ENCODE data around the gene PRR5L. TPM values are rescaled to one million over a fixed set of nuclear protein-coding genes. Genes with fewer than 3 reads are reported as not detected.

Gene PRR5L, protein sequence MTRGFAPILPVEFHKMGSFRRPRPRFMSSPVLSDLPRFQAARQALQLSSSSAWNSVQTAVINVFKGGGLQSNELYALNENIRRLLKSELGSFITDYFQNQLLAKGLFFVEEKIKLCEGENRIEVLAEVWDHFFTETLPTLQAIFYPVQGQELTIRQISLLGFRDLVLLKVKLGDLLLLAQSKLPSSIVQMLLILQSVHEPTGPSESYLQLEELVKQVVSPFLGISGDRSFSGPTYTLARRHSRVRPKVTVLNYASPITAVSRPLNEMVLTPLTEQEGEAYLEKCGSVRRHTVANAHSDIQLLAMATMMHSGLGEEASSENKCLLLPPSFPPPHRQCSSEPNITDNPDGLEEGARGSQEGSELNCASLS
- 13.5 TPM for polyA plus RNA-seq (2013, experiment 1 of 4)
- 15.4 TPM for polyA plus RNA-seq (2013, experiment 2 of 4)
- polyA plus RNA-seq (2013, experiment 3 of 4) = 13.3 TPM
- polyA plus RNA-seq (2013, experiment 4 of 4) = 12.6 TPM

DNA sequence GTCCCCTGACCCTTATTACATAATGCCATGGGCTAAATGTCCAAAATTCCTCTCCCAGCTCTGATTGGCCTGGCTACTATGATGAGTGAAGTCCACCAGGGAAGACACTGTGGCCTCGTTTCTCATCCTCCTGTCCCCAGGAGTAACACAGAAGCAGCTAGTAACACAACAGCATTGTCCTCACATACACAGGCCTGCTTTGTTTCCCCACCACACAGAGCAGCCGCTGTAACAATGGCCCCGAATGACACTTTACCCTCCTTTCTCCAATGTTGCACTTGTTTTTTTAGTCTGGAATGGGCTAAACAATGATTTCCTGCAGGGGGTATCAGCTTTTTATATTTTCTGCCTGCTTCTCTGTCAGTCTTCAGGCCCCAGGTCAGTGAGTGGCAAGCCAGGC is at the start of gene PRR5L:
Gene PRR5L (plus strand): TSS at position 363 of the 400 bp plus-strand sequence. CDS start 104,834 bp downstream, outside the sequence.
- no peaks in the 10 kb centered on the region for H3K36me3 ChIP-seq (ENCODE audit: control insufficient read depth, insufficient read depth, low read length)
- H3K27me3 ChIP-seq (ENCODE audit: control insufficient read depth, insufficient read depth, low read length, poor library complexity, severe bottlenecking) = peaks cover 5% of the 10 kb centered on the region
- H3K4me1 ChIP-seq (ENCODE audit: control insufficient read depth, insufficient read depth, low read length) = no peaks in the 10 kb centered on the region
- WGBS, 2 experiments = 39 to 41% methylated on average over 3 of the region's 3 CpGs
- H3K4me3 ChIP-seq (ENCODE audit: insufficient read depth, low read depth, low read length) = no peak within 1 kb of the TSS
- H3K9me3 ChIP-seq (ENCODE audit: control insufficient read depth, low read length) = no peaks in the 10 kb centered on the region
- H3K27ac ChIP-seq (ENCODE audit: insufficient read depth, low read depth, low read length, poor library complexity, severe bottlenecking) = no peak within 1 kb of the TSS

DNA sequence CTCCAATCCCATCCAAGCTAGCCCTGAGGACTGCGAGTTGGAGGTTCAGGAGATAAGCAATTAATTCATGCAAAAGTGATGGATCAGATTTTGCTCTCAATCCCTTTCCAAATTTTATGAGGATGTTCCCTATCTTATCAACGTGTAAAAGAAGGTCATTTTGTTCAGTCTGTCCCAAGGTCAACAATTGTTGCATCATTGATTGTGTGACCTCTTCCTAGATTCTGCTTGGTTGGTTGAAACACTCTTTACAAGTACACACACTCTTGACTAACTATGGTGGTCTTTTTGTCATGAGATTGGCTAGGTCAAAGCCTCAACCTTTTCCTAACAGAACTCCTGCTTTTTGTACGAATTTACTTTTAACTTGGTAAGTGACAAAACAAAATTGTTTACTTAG is 48.6 kb upstream of the PRR5L start:
- Histone ChIP-seq H3K27me3 (ENCODE audit: control insufficient read depth, insufficient read depth, low read length, poor library complexity, severe bottlenecking) (no peaks in the 10 kb centered on the region), H3K4me3 (ENCODE audit: insufficient read depth, low read depth, low read length) (no peak overlapping the region), H3K36me3 (ENCODE audit: control insufficient read depth, insufficient read depth, low read length) (no peaks in the 10 kb centered on the region), H3K9me3 (ENCODE audit: control insufficient read depth, low read length) (peaks cover 7% of the 10 kb centered on the region), H3K27ac (ENCODE audit: insufficient read depth, low read depth, low read length, poor library complexity, severe bottlenecking) (no peak overlapping the region), H3K4me1 (ENCODE audit: control insufficient read depth, insufficient read depth, low read length) (peaks cover 12% of the 10 kb centered on the region)
- 62 to 90% methylated on average over 2 to 3 of the region's 3 CpGs for WGBS, 2 experiments

DNA sequence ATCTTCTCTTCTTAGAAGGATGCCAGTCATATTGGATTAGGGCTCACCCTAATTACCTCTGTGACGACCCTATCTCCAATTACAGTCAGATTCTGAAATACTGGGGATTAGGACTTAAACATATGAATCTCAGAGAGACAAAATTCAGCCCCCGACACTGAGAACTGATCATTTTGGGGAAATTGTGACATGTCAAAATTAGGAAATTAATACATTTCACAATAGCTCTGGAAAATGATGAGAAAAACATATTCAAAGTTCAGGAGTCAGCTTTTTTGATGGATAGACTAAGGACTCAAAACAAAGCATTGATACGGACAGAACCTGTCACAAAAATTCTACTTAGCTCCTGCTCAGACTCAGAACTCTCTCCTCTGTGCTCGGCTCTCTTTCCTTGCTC is 47.7 kb upstream of the PRR5L start:
- Histone ChIP-seq H3K9me3 (ENCODE audit: control insufficient read depth, low read length) (peaks cover 7% of the 10 kb centered on the region), H3K27ac (ENCODE audit: insufficient read depth, low read depth, low read length, poor library complexity, severe bottlenecking) (no peak overlapping the region), H3K4me3 (ENCODE audit: insufficient read depth, low read depth, low read length) (no peak overlapping the region), H3K27me3 (ENCODE audit: control insufficient read depth, insufficient read depth, low read length, poor library complexity, severe bottlenecking) (no peaks in the 10 kb centered on the region), H3K36me3 (ENCODE audit: control insufficient read depth, insufficient read depth, low read length) (no peaks in the 10 kb centered on the region), H3K4me1 (ENCODE audit: control insufficient read depth, insufficient read depth, low read length) (peaks cover 19% of the 10 kb centered on the region)
- 86 to 94% methylated on average over 4 of the region's 4 CpGs for WGBS, 2 experiments

DNA sequence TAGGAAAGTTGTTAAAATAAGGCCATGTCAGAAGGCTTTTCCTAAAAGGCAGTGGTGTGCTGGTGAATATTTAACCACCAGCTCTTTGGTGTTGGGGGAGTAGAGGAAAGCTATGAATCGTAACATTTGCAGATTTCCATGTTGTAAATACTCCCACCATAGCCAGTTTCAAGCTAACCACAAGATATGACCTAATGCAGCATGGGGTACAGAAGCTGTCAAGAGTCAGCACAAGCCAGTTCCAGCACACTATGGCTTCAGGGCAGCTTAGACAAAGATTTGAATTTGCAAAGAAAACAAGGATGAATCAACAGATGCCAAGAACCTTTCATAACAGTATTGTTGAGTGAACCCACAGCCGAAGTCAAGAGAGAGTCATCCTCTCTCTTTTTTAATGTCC is 46.8 kb upstream of the PRR5L start:
- Histone ChIP-seq H3K36me3 (ENCODE audit: control insufficient read depth, insufficient read depth, low read length) (no peaks in the 10 kb centered on the region), H3K27me3 (ENCODE audit: control insufficient read depth, insufficient read depth, low read length, poor library complexity, severe bottlenecking) (no peaks in the 10 kb centered on the region), H3K27ac (ENCODE audit: insufficient read depth, low read depth, low read length, poor library complexity, severe bottlenecking) (no peak overlapping the region), H3K9me3 (ENCODE audit: control insufficient read depth, low read length) (peaks cover 7% of the 10 kb centered on the region), H3K4me3 (ENCODE audit: insufficient read depth, low read depth, low read length) (no peak overlapping the region), H3K4me1 (ENCODE audit: control insufficient read depth, insufficient read depth, low read length) (peaks cover 23% of the 10 kb centered on the region)
- 80 to 100% methylated on average over 1 to 2 of the region's 2 CpGs for WGBS, 2 experiments

DNA sequence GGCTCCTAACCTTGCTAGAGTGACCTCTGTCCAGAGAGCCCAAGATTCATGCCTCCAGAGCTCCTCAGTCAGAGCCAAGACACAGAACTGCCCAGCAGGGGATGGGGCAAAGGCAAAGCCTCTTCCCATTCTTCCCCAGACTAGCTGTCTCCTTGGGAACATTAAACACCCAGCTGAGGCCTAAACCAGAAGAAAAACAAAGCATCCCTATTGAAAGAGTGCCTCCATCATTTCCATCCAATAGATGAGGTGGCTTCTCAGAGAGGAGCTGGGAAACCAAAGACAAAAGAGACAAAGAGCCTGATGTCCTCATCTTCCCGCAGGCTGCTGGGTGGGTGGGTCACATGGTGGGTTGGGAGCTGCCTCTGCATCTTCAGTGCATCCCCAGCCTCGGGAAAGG is 44.3 kb upstream of the PRR5L start:
- Histone ChIP-seq H3K4me3 (ENCODE audit: insufficient read depth, low read depth, low read length) (no peak overlapping the region), H3K27ac (ENCODE audit: insufficient read depth, low read depth, low read length, poor library complexity, severe bottlenecking) (peak overlapping the region; percentile 69), H3K36me3 (ENCODE audit: control insufficient read depth, insufficient read depth, low read length) (no peaks in the 10 kb centered on the region), H3K9me3 (ENCODE audit: control insufficient read depth, low read length) (peaks cover 7% of the 10 kb centered on the region), H3K27me3 (ENCODE audit: control insufficient read depth, insufficient read depth, low read length, poor library complexity, severe bottlenecking) (no peaks in the 10 kb centered on the region), H3K4me1 (ENCODE audit: control insufficient read depth, insufficient read depth, low read length) (peaks cover 23% of the 10 kb centered on the region)
- WGBS, 2 experiments = 21 to 24% methylated on average over 2 of the region's 2 CpGs

DNA sequence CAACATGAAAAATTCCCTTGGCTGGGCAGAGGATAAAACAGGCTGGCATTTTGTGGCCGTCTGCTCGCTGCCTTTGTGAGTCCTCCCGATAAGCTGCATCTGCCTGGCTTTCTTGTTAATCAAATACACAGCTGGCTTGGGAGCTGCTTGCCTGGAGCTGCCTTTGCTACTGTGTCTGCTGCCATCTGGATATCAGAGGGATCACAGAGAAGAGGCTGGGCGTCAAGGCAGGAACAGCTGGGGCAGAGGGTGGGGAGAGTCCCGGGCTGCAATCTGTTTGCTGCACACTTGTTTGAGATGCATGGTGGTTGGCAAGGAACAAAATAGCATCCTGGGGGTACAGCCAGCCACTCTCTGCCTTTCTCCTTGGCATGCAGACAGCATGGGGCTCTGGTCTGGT is 42.9 kb upstream of the PRR5L start:
- H3K9me3 ChIP-seq (ENCODE audit: control insufficient read depth, low read length) = peaks cover 7% of the 10 kb centered on the region
- no peaks in the 10 kb centered on the region for H3K27me3 ChIP-seq (ENCODE audit: control insufficient read depth, insufficient read depth, low read length, poor library complexity, severe bottlenecking)
- H3K36me3 ChIP-seq (ENCODE audit: control insufficient read depth, insufficient read depth, low read length) = no peaks in the 10 kb centered on the region
- no peak overlapping the region for H3K27ac ChIP-seq (ENCODE audit: insufficient read depth, low read depth, low read length, poor library complexity, severe bottlenecking)
- peaks cover 28% of the 10 kb centered on the region for H3K4me1 ChIP-seq (ENCODE audit: control insufficient read depth, insufficient read depth, low read length)
- no peak overlapping the region for H3K4me3 ChIP-seq (ENCODE audit: insufficient read depth, low read depth, low read length)
- WGBS, 2 experiments = 41 to 53% methylated on average over 5 of the region's 5 CpGs

DNA sequence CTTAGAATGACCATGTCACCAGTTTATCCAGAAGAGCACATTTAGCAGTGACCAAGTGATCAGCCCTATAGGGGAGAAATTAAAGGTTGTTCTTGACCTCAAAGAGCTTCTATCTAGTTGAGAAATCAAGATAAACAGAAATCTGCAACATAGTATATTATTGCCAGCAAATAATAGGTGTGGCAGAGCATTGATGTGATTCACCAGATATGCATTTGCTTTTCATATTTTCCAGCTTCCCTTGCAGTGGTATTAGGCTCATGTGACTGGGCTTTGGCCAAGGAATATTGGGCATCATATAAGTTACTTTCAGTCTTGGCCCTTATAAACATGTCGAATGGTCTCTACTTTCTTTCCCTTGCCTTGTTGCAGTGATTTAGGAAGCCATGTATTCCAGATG is 41.4 kb upstream of the PRR5L start:
- Histone ChIP-seq H3K4me3 (ENCODE audit: insufficient read depth, low read depth, low read length) (no peak overlapping the region), H3K4me1 (ENCODE audit: control insufficient read depth, insufficient read depth, low read length) (peaks cover 38% of the 10 kb centered on the region), H3K27me3 (ENCODE audit: control insufficient read depth, insufficient read depth, low read length, poor library complexity, severe bottlenecking) (no peaks in the 10 kb centered on the region), H3K36me3 (ENCODE audit: control insufficient read depth, insufficient read depth, low read length) (no peaks in the 10 kb centered on the region), H3K9me3 (ENCODE audit: control insufficient read depth, low read length) (peaks cover 7% of the 10 kb centered on the region), H3K27ac (ENCODE audit: insufficient read depth, low read depth, low read length, poor library complexity, severe bottlenecking) (no peak overlapping the region)
- 87 to 98% methylated on average over 1 of the region's 1 CpG for WGBS, 2 experiments

DNA sequence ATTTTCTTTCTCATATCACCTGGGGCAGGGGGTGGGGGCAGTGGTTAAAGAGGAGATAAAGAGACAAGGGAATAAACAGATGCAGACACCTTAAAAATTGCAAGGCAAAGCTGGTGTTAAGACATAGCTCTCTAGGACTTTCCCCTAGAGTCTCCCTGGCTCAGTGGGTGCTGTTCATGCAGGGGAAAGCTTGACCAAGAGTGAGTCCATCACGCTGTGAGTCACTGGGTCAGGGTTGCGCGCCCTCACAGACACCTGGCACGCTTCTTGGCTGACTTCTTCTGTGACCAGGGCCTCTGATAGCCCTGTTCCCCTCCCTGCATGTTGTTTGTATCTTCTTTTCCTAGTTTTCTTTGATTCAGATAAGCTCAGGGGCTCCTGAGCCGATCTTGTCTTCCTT is 38.7 kb upstream of the PRR5L start:
- Histone ChIP-seq H3K36me3 (ENCODE audit: control insufficient read depth, insufficient read depth, low read length) (no peaks in the 10 kb centered on the region), H3K4me3 (ENCODE audit: insufficient read depth, low read depth, low read length) (no peak overlapping the region), H3K4me1 (ENCODE audit: control insufficient read depth, insufficient read depth, low read length) (peaks cover 36% of the 10 kb centered on the region), H3K27ac (ENCODE audit: insufficient read depth, low read depth, low read length, poor library complexity, severe bottlenecking) (no peak overlapping the region), H3K27me3 (ENCODE audit: control insufficient read depth, insufficient read depth, low read length, poor library complexity, severe bottlenecking) (no peaks in the 10 kb centered on the region), H3K9me3 (ENCODE audit: control insufficient read depth, low read length) (no peaks in the 10 kb centered on the region)
- WGBS, 2 experiments = 65 to 76% methylated on average over 5 of the region's 5 CpGs

DNA sequence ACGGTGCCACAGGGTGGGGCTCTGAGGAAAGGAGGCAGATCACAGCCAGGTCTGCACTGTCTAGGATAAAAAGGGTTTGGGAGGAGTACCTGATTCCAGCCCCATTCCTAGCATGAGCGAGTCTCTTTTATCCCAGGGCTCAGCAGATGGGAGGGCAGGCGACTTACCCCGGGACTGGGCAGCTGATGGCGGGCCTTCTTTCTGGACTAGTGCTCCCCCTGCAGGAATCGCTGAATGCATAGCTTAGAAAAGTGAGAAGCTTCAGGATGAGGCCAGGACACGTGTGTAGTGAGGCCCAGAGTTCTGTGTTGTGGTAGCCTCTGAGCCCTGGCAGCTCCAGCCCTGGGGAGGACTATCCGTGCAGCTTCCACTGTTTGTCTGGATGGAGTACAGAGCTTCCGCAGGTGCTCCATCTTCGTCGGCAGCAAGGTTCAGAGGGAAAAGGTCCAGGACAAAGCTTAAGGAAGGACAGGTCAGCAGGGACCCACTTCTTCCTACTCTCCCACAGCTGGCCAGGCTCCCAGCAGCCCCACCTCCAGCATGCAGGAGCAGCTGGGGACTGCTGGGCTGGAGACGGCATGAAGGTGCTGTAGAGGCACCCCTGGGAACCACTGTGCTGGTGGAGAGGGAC is 37.2 kb upstream of the PRR5L start:
- 45 to 48% methylated on average over 12 of the region's 12 CpGs for WGBS, 2 experiments
- Histone ChIP-seq H3K27me3 (ENCODE audit: control insufficient read depth, insufficient read depth, low read length, poor library complexity, severe bottlenecking) (no peaks in the 10 kb centered on the region), H3K27ac (ENCODE audit: insufficient read depth, low read depth, low read length, poor library complexity, severe bottlenecking) (no peak overlapping the region), H3K4me1 (ENCODE audit: control insufficient read depth, insufficient read depth, low read length) (peaks cover 24% of the 10 kb centered on the region), H3K9me3 (ENCODE audit: control insufficient read depth, low read length) (no peaks in the 10 kb centered on the region), H3K4me3 (ENCODE audit: insufficient read depth, low read depth, low read length) (no peak overlapping the region), H3K36me3 (ENCODE audit: control insufficient read depth, insufficient read depth, low read length) (no peaks in the 10 kb centered on the region)

DNA sequence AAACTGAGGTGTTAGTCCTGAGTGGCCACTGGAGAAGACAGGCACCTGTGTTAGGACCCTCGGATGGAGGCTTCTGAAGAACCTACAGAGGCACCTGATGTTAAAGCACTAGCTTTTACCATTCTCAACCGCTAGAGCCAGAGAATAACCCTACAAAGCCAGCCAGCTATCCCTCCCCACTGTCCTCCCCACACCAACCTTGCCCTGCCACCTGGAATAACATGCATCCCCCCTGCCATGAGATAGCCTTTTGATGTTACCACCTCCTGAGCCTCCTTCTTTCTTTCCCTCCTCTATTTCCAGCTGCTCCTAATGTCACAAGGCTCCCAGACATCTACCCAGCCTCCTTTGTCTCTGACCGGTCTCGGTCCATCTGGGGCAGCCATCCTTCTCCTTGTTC is 35.0 kb upstream of the PRR5L start:
- peaks cover 23% of the 10 kb centered on the region for H3K4me1 ChIP-seq (ENCODE audit: control insufficient read depth, insufficient read depth, low read length)
- H3K36me3 ChIP-seq (ENCODE audit: control insufficient read depth, insufficient read depth, low read length) = no peaks in the 10 kb centered on the region
- no peak overlapping the region for H3K4me3 ChIP-seq (ENCODE audit: insufficient read depth, low read depth, low read length)
- 73 to 79% methylated on average over 4 of the region's 4 CpGs for WGBS, 2 experiments
- no peaks in the 10 kb centered on the region for H3K9me3 ChIP-seq (ENCODE audit: control insufficient read depth, low read length)
- no peaks in the 10 kb centered on the region for H3K27me3 ChIP-seq (ENCODE audit: control insufficient read depth, insufficient read depth, low read length, poor library complexity, severe bottlenecking)
- H3K27ac ChIP-seq (ENCODE audit: insufficient read depth, low read depth, low read length, poor library complexity, severe bottlenecking) = no peak overlapping the region
